Mesenchymal stem cell (in vitro differentiated cells and primary cell): ENCODE measurements around the gene MYBPC2.

Experiments
- DNase-seq: peaks from one replicate; pipeline ENCODE4 v3.0.0-alpha.2; 2013
- H2AFZ ChIP-seq: one replicate; pipeline ENCODE4 v1.6.1; 2013; ENCODE audit warnings: low read depth, mild to moderate bottlenecking, control low read depth, inconsistent platforms, low read length, moderate library complexity
- H2AK5ac ChIP-seq: 2 replicates; pipeline ENCODE4 v1.6.1; 2013; ENCODE audit warnings: low read length, moderate library complexity, mild to moderate bottlenecking, inconsistent platforms; ENCODE audit not compliant: severe bottlenecking
- H2BK120ac ChIP-seq: one replicate; pipeline ENCODE4 v1.6.1; 2013; ENCODE audit warnings: low read depth, mild to moderate bottlenecking, inconsistent platforms, low read length, moderate library complexity
- H2BK12ac ChIP-seq, 2 experiments: one replicate each; pipeline ENCODE4 v1.6.1; 2013; ENCODE audit warnings: inconsistent platforms in 2 of 2, low read length in 2 of 2, mild to moderate bottlenecking in 2 of 2, moderate library complexity in 2 of 2, control low read depth in 1 of 2
- H2BK15ac ChIP-seq: one replicate; pipeline ENCODE4 v1.6.1; 2013; ENCODE audit warnings: mild to moderate bottlenecking, low read depth, inconsistent platforms; ENCODE audit not compliant: poor library complexity, severe bottlenecking
- H2BK5ac ChIP-seq: 2 replicates; pipeline ENCODE4 v1.6.1; 2013; ENCODE audit warnings: low read depth, mild to moderate bottlenecking, low read length, control low read depth, inconsistent platforms; ENCODE audit not compliant: poor library complexity, severe bottlenecking
- H3K14ac ChIP-seq, 2 experiments: one replicate each; pipeline ENCODE4 v1.6.1; 2013; ENCODE audit warnings: inconsistent platforms in 2 of 2, low read length in 2 of 2, control low read depth in 1 of 2, mild to moderate bottlenecking in 1 of 2, moderate library complexity in 1 of 2
- H3K18ac ChIP-seq, 2 experiments: one replicate each; pipeline ENCODE4 v1.6.1; 2013; ENCODE audit warnings: inconsistent platforms in 2 of 2, low read length in 2 of 2, control low read depth in 1 of 2, low read depth in 1 of 2, mild to moderate bottlenecking in 1 of 2
- H3K23ac ChIP-seq, 2 experiments: one replicate each; pipeline ENCODE4 v1.6.1; 2013; ENCODE audit warnings: inconsistent platforms in 2 of 2, low read length in 2 of 2, mild to moderate bottlenecking in 2 of 2, moderate library complexity in 2 of 2, control low read depth in 1 of 2
- H3K27ac ChIP-seq: 2 replicates; pipeline ENCODE4 v1.5.1; 2013; ENCODE audit warnings: mild to moderate bottlenecking, moderate library complexity, low read length, control low read depth, inconsistent platforms; ENCODE audit not compliant: poor library complexity, severe bottlenecking
- H3K27me3 ChIP-seq, 2 experiments: 2 replicates each; pipeline versions ENCODE4 v1.6.1 to v1.7.0; 2013; ENCODE audit warnings: low read length in 2 of 2, mild to moderate bottlenecking in 2 of 2, moderate library complexity in 2 of 2, control low read depth in 1 of 2, inconsistent platforms in 1 of 2; ENCODE audit not compliant: control insufficient read depth in 1 of 2, insufficient read depth in 1 of 2
- H3K36me3 ChIP-seq, 2 experiments: 2 replicates each; pipeline versions ENCODE4 v1.6.1 to v1.7.0; 2013; ENCODE audit warnings: low read length in 2 of 2, control low read depth in 1 of 2, inconsistent platforms in 1 of 2, low read depth in 1 of 2, mild to moderate bottlenecking in 1 of 2; ENCODE audit not compliant: insufficient read depth in 2 of 2, control insufficient read depth in 1 of 2
- H3K4ac ChIP-seq, 2 experiments: one replicate each; pipeline ENCODE4 v1.6.1; 2013; ENCODE audit warnings: inconsistent platforms in 2 of 2, low read length in 2 of 2, mild to moderate bottlenecking in 2 of 2, moderate library complexity in 2 of 2, control low read depth in 1 of 2, low read depth in 1 of 2
- H3K4me1 ChIP-seq: 2 replicates; pipeline ENCODE4 v1.6.1; 2013; ENCODE audit warnings: low read depth, low read length, control low read depth; ENCODE audit not compliant: control insufficient read depth, insufficient read depth
- H3K4me2 ChIP-seq: 2 replicates; pipeline ENCODE4 v1.6.1; 2013; ENCODE audit warnings: low read length, mild to moderate bottlenecking, inconsistent platforms; ENCODE audit not compliant: poor library complexity, severe bottlenecking
- H3K4me3 ChIP-seq, 2 experiments: 2 replicates each; pipeline versions ENCODE4 v1.5.1 to v1.7.0; 2013; ENCODE audit warnings: low read length in 2 of 2, mild to moderate bottlenecking in 2 of 2, control low read depth in 1 of 2, low read depth in 1 of 2; ENCODE audit not compliant: insufficient read depth in 1 of 2
- H3K79me1 ChIP-seq: replicated peaks from 2 replicates; pipeline ENCODE4 v1.6.1; 2013; ENCODE audit warnings: mild to moderate bottlenecking, control low read depth, low read length, inconsistent platforms; ENCODE audit not compliant: poor library complexity, severe bottlenecking
- H3K9ac ChIP-seq: 2 replicates; pipeline ENCODE4 v1.7.0; 2013; ENCODE audit warnings: mild to moderate bottlenecking, low read length, moderate library complexity
- H3K9me3 ChIP-seq: 2 replicates; pipeline ENCODE4 v1.7.0; 2013; ENCODE audit warnings: mild to moderate bottlenecking, low read length; ENCODE audit not compliant: control insufficient read depth
- H4K8ac ChIP-seq: one replicate; pipeline ENCODE4 v1.6.1; 2013; ENCODE audit warnings: inconsistent platforms, mild to moderate bottlenecking, low read length, moderate library complexity
- H4K91ac ChIP-seq: one replicate; pipeline ENCODE4 v1.6.1; 2013; ENCODE audit warnings: mild to moderate bottlenecking, low read length, inconsistent platforms
- WGBS: methylation state at CpG from one replicate; pipeline ENCODE4 v1.1.7; 2013; ENCODE audit warnings: mixed read lengths; 5-methylcytosine and 5-hydroxymethylcytosine counted together

The MYBPC2 gene

GRCh38 chr19:50500060-50500752 is 67.5 kb downstream of the MYBPC2 start:
- H3K4ac ChIP-seq = no peak overlapping the region
- peaks cover 0 to 6% of the 10 kb centered on the region in 2 experiments for H3K36me3 ChIP-seq
- no peak overlapping the region for H2BK5ac ChIP-seq
- no peak overlapping the region for H2BK15ac ChIP-seq
- H4K91ac ChIP-seq = no peak overlapping the region
- peak; percentile 24 for DNase-seq
- H3K27ac ChIP-seq = no peak overlapping the region
- 18% methylated on average over 23 of the region's 27 CpGs for WGBS
- no peak overlapping the region for H2BK12ac ChIP-seq
- H2BK120ac ChIP-seq = no peak overlapping the region
- H3K18ac ChIP-seq = no peak overlapping the region
- peaks cover 4 to 54% of the 10 kb centered on the region in 2 experiments for H3K27me3 ChIP-seq
- H3K9me3 ChIP-seq = no peaks in the 10 kb centered on the region
- H3K4me2 ChIP-seq = no peak overlapping the region
- H2AFZ ChIP-seq = no peak overlapping the region
- H4K8ac ChIP-seq = no peak overlapping the region
- H3K23ac ChIP-seq = no peak overlapping the region
- no peak overlapping the region for H3K9ac ChIP-seq
- H3K14ac ChIP-seq = no peak overlapping the region
- H3K4me3 ChIP-seq = peak overlapping the region in 1 of 2 experiments; percentile 4
- no peaks in the 10 kb centered on the region for H3K79me1 ChIP-seq
- no peak overlapping the region for H2AK5ac ChIP-seq
- peaks cover 5% of the 10 kb centered on the region for H3K4me1 ChIP-seq

GRCh38 chr19:50500753-50501151 is 68.1 kb downstream of the MYBPC2 start:
- Histone ChIP-seq H3K14ac (no peak overlapping the region), H3K4me3 (no peak overlapping the region), H3K4ac (no peak overlapping the region), H3K23ac (no peak overlapping the region), H4K8ac (no peak overlapping the region), H3K79me1 (no peaks in the 10 kb centered on the region), H3K9me3 (no peaks in the 10 kb centered on the region), H2BK15ac (no peak overlapping the region), H3K27ac (no peak overlapping the region), H2AFZ (no peak overlapping the region), H2BK5ac (no peak overlapping the region), H3K4me2 (no peak overlapping the region), H2AK5ac (no peak overlapping the region), H2BK120ac (no peak overlapping the region), H3K9ac (no peak overlapping the region), H3K4me1 (peaks cover 5% of the 10 kb centered on the region), H3K27me3 (peaks cover 4 to 51% of the 10 kb centered on the region in 2 experiments), H2BK12ac (no peak overlapping the region), H4K91ac (no peak overlapping the region), H3K36me3 (peaks cover 0 to 9% of the 10 kb centered on the region in 2 experiments), H3K18ac (no peak overlapping the region)
- no peak for DNase-seq
- 44% methylated on average over 9 of the region's 10 CpGs for WGBS

GRCh38 chr19:50501186-50501567 is 68.5 kb downstream of the MYBPC2 start:
- H2BK12ac ChIP-seq = no peak overlapping the region
- H3K9ac ChIP-seq = no peak overlapping the region
- no peak overlapping the region for H3K27ac ChIP-seq
- no peaks in the 10 kb centered on the region for H3K79me1 ChIP-seq
- H2AK5ac ChIP-seq = no peak overlapping the region
- no peak overlapping the region for H3K14ac ChIP-seq
- H2BK5ac ChIP-seq = no peak overlapping the region
- H2BK120ac ChIP-seq = no peak overlapping the region
- peaks cover 0 to 13% of the 10 kb centered on the region in 2 experiments for H3K36me3 ChIP-seq
- no peak overlapping the region for H2AFZ ChIP-seq
- no peak overlapping the region for H2BK15ac ChIP-seq
- no peak overlapping the region for H4K91ac ChIP-seq
- H3K18ac ChIP-seq = no peak overlapping the region
- H3K4me2 ChIP-seq = no peak overlapping the region
- no peak overlapping the region for H3K4me3 ChIP-seq
- peaks cover 4 to 50% of the 10 kb centered on the region in 2 experiments for H3K27me3 ChIP-seq
- peaks cover 5% of the 10 kb centered on the region for H3K4me1 ChIP-seq
- no peak overlapping the region for H3K4ac ChIP-seq
- WGBS = 47% methylated on average over 12 of the region's 12 CpGs
- no peak overlapping the region for H3K23ac ChIP-seq
- no peaks in the 10 kb centered on the region for H3K9me3 ChIP-seq
- no peak overlapping the region for H4K8ac ChIP-seq
- DNase-seq = no peak

DNA sequence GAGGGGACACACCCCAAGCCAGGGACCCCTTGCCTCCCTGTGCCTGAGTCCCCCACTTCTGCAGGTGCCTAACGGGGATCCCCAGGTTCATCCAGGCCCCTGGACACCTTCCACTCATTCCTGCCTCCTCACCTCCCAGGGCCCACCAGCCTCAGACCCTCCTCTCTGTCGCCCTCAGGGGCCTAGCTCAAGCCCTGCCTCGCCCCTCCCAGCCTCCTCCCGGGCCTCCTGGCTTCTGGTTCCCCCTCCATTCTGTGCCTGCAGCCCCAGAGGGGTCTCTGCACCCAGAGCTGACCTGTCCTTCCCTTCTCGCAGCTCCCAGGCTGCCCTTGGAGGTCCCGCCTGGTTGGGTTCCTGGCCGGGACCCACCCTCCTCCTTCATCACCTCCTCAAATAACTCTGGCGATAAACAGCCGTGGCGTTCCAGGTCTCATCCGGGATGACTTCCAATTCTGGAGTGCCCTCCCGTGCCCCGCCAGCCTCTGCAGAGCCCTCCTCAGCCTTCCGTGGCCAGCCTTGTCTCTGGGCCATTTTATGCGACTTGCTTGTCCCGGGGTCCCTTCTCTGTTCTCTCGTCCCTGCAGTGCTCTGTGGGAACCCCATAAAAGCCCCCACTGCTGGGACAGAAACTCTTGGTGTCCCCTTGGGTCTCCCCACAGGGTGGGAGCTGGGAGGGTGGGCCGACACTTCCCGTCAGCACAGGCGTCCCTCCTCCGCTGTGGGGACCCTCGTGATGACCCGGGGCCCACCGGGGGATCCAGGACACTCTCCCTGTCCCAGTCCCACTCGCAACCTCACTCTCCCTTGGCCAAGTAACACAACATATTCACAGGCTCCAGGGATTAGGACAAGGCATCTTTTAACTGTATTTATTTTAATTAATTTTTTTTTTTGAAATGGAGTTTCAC is 69.1 kb downstream of the MYBPC2 start:
- WGBS = 86% methylated on average over 25 of the region's 25 CpGs
- H3K36me3 ChIP-seq = peaks cover 0 to 17% of the 10 kb centered on the region in 2 experiments

More for the DNA sequence above, 69.1 kb downstream of the MYBPC2 start:
- H3K4me1 ChIP-seq = peaks cover 5% of the 10 kb centered on the region
- H2AFZ ChIP-seq = no peak overlapping the region
- H3K79me1 ChIP-seq = no peaks in the 10 kb centered on the region
- no peak overlapping the region for H4K8ac ChIP-seq
- H4K91ac ChIP-seq = no peak overlapping the region
- H2BK120ac ChIP-seq = no peak overlapping the region
- H2AK5ac ChIP-seq = no peak overlapping the region
- H2BK15ac ChIP-seq = no peak overlapping the region
- H3K4me3 ChIP-seq = no peak overlapping the region
- no peak for DNase-seq
- no peak overlapping the region for H2BK5ac ChIP-seq
- H3K9me3 ChIP-seq = no peaks in the 10 kb centered on the region
- no peak overlapping the region for H3K14ac ChIP-seq
- no peak overlapping the region for H3K4me2 ChIP-seq
- peaks cover 4 to 44% of the 10 kb centered on the region in 2 experiments for H3K27me3 ChIP-seq
- no peak overlapping the region for H3K9ac ChIP-seq
- no peak overlapping the region for H3K27ac ChIP-seq
- no peak overlapping the region for H2BK12ac ChIP-seq
- no peak overlapping the region for H3K18ac ChIP-seq
- H3K23ac ChIP-seq = no peak overlapping the region
- H3K4ac ChIP-seq = no peak overlapping the region
